ENCODE results near the gene SIX5.
"Not testable (repeated sequence)": the region's sequence is repeated elsewhere in the genome, so short reads cannot be mapped to it uniquely, and the experiment has no call there.

The SIX5 gene

GRCh38 chr19:45733160-45733810 is 35.8 kb downstream of the SIX5 start, which contains the start of gene MEIOSIN:
MEIOSIN (plus strand) TSS chr19:45733439; CDS start chr19:45735377, 1,938 bp downstream.
- Histone ChIP-seq H4K20me1 (ENCODE audit: insufficient read depth, low read length) (no peaks in the 10 kb centered on the region), H3K4me1 (ENCODE audit: low read length) (peaks cover 6% of the 10 kb centered on the region), H2AFZ (ENCODE audit: low read depth, low read length) (no peak within 1 kb of the TSS), H3K27me3 (ENCODE audit: low read depth, low read length) (no peaks in the 10 kb centered on the region), H3K79me2 (ENCODE audit: low read length) (peaks cover 24% of the 10 kb centered on the region), H3K4me2 (ENCODE audit: low read length) (no peak within 1 kb of the TSS), H3K27ac (ENCODE audit: low read length) (no peak within 1 kb of the TSS), H3K36me3 (replicated peaks; ENCODE audit: low read depth, low read length) (no peaks in the 10 kb centered on the region), H3K9ac (ENCODE audit: low read length) (no peak within 1 kb of the TSS), H3K9me3 (ENCODE audit: insufficient read depth, low read length) (no peaks in the 10 kb centered on the region), H3K4me3 (ENCODE audit: low read length) (no peak within 1 kb of the TSS)
- TF ChIP-seq EZH2phosphoT487 (IDR thresholded peaks at IDR 0.05; ENCODE audit: low read depth) (no peak), CTCF (IDR thresholded peaks at IDR 0.05; ENCODE audit: low read depth, low read length) (no peak)

DNA sequence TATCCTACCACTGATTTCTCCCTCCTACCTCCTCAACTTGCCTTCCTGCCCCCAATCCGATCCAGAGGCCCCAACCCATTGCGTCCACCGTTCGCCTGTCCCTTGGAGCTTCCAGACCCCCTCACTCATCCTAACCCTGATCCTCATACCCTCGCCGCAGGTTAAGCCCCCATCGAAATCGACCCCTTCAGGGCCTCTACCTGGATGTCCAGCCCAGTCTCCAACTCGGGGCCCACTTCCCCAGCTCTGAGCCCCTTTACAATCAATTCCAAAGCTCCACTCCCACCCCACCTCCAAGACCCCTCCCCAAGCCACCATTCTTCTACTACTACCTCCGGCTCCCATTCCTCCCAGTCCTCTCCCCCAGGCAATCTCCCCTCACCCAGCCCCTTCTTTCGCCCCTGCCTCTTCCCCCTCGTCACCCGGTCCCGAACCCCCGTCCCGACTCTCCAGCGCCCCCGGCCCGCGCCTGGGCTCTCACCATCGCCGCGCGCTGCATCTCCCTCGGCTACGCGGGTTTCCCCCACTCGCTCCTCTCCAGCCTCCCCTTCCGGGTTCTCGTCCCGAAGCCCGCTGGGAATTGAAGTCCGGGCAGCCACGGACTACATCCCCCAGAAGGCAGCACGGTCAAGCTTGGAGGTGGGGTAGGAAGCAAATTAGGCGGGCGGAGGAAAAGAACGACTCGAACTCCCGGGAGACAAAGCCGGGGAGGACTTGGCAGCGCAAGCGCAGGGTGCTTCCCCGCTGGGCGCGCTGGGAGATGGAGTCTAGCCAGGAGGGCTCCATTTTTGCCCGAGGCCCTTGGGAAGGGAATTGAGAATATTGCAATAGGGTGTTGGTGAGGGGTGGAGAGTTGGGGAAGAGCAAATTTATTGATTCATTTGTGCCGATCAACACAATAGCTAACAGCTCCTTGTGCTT is 38.4 kb downstream of the SIX5 start, which contains the start of gene FBXO46:
Gene FBXO46, minus strand, starts transcription at position 529 of the 921 bp plus-strand sequence. CDS start 17,401 bp downstream, outside the sequence.
- Histone ChIP-seq H3K9ac (ENCODE audit: low read length) (peak within 1 kb of the TSS; percentile 97), H4K20me1 (ENCODE audit: insufficient read depth, low read length) (0 out of 2 replicates have a peak, but pooled peaks cover 7% of the 10 kb centered on the region), H2AFZ (ENCODE audit: low read depth, low read length) (peak within 1 kb of the TSS; percentile 22), H3K79me2 (ENCODE audit: low read length) (peaks cover 51% of the 10 kb centered on the region), H3K4me1 (ENCODE audit: low read length) (peaks cover 6% of the 10 kb centered on the region), H3K36me3 (replicated peaks; ENCODE audit: low read depth, low read length) (no peaks in the 10 kb centered on the region), H3K9me3 (ENCODE audit: insufficient read depth, low read length) (no peaks in the 10 kb centered on the region), H3K4me3 (ENCODE audit: low read length) (peak within 1 kb of the TSS; percentile 89), H3K27me3 (ENCODE audit: low read depth, low read length) (no peaks in the 10 kb centered on the region), H3K27ac (ENCODE audit: low read length) (peak within 1 kb of the TSS; percentile 55), H3K4me2 (ENCODE audit: low read length) (peak within 1 kb of the TSS; percentile 81)
- TF ChIP-seq CTCF (IDR thresholded peaks at IDR 0.05; ENCODE audit: low read depth, low read length) = peak; percentile 55
- TF ChIP-seq EZH2phosphoT487 (IDR thresholded peaks at IDR 0.05; ENCODE audit: low read depth) = no peak

DNA sequence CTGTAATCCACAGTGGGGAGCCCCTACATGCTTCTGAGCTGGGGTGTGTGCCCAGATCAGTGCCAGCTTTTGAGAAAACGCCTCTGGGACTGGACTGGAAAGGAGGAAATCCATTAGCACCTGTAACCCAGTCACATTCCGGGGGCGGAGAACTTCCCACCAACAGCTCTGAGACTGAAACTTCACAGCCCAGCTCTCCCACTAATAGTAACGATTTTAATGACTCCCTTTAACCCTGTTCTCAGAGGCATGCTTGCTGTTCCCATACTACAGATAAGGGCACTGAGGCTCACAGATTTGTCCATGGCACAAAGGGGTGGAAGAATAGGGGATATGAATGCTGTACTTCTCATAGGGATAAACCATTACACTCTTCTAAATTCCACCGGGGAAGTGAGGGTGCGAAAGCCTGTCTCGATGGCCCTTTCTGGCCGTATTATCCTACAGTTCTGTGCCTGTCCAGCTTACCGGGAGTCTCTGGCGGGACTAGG is 39.2 kb downstream of the SIX5 start:
- H3K4me2 ChIP-seq (ENCODE audit: low read length) = peak overlapping the region; percentile 81
- 0 out of 2 replicates have a peak, but pooled peaks cover 7% of the 10 kb centered on the region for H4K20me1 ChIP-seq (ENCODE audit: insufficient read depth, low read length)
- no peaks in the 10 kb centered on the region for H3K27me3 ChIP-seq (ENCODE audit: low read depth, low read length)
- H3K9ac ChIP-seq (ENCODE audit: low read length) = peak overlapping the region; percentile 97
- H3K36me3 ChIP-seq (replicated peaks; ENCODE audit: low read depth, low read length) = no peaks in the 10 kb centered on the region
- no peak for TF ChIP-seq CTCF (IDR thresholded peaks at IDR 0.05; ENCODE audit: low read depth, low read length)
- no peak for TF ChIP-seq EZH2phosphoT487 (IDR thresholded peaks at IDR 0.05; ENCODE audit: low read depth)
- no peak overlapping the region for H2AFZ ChIP-seq (ENCODE audit: low read depth, low read length)
- peak overlapping the region; percentile 89 for H3K4me3 ChIP-seq (ENCODE audit: low read length)
- H3K9me3 ChIP-seq (ENCODE audit: insufficient read depth, low read length) = no peaks in the 10 kb centered on the region
- peaks cover 59% of the 10 kb centered on the region for H3K79me2 ChIP-seq (ENCODE audit: low read length)
- H3K4me1 ChIP-seq (ENCODE audit: low read length) = peaks cover 6% of the 10 kb centered on the region
- H3K27ac ChIP-seq (ENCODE audit: low read length) = peak overlapping the region; percentile 55; the same call in 1 of the 2 replicates

DNA sequence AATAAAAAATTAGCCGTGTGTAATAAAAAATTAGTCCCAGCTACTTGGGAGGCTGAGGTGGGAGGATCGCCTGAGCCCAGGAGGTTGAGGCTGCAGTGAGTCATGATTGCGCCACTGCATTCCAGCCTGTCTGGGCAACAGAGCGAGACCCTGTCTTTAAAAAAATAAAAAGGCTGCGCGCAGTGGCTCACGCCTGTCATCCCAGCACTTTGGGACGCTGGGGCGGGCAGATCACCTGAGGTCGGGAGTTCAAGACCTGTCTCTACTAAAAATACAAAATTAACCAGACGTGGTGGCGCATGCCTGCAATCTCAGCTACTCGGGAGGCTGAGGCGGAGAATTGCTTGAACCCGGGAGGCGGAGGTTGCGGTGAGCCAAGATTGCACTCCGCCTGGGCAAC is 40.4 kb downstream of the SIX5 start:
- H3K27ac ChIP-seq (ENCODE audit: low read length); H3K9me3 ChIP-seq (ENCODE audit: insufficient read depth, low read length); H3K4me3 ChIP-seq (ENCODE audit: low read length); H3K4me1 ChIP-seq (ENCODE audit: low read length); H3K36me3 ChIP-seq (replicated peaks; ENCODE audit: low read depth, low read length); H3K4me2 ChIP-seq (ENCODE audit: low read length); H3K27me3 ChIP-seq (ENCODE audit: low read depth, low read length); H3K9ac ChIP-seq (ENCODE audit: low read length); H2AFZ ChIP-seq (ENCODE audit: low read depth, low read length): not testable (repeated sequence)
- Histone ChIP-seq H3K79me2 (ENCODE audit: low read length) (peaks cover 70% of the 10 kb centered on the region), H4K20me1 (ENCODE audit: insufficient read depth, low read length) (peaks cover 11% of the 10 kb centered on the region; the same call in 1 of the 2 replicates)

DNA sequence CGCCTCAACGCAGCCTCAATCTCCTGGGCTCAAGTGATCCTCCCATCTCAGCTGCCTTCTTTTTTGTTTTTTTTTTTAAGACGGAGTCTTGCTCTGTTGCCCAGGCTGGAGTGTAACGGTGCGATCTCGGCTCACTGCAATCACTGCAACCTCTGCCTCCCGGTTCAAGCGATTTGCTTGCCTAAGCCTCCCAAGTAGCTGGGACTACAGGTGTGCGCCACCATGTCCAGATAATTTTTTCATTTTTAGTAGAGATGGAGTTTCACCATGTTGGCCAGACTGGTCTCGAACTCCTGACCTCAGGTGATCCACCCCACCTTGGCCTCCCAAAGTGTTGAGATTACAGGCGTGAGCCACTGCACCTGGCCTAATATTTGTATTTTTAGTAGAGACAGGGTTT is 49.0 kb downstream of the SIX5 start:
- not testable (repeated sequence) for H3K9ac ChIP-seq (ENCODE audit: low read length)

More for the DNA sequence above, 49.0 kb downstream of the SIX5 start:
- H2AFZ ChIP-seq (ENCODE audit: low read depth, low read length); H3K9me3 ChIP-seq (ENCODE audit: insufficient read depth, low read length); H3K4me2 ChIP-seq (ENCODE audit: low read length); H4K20me1 ChIP-seq (ENCODE audit: insufficient read depth, low read length); H3K27me3 ChIP-seq (ENCODE audit: low read depth, low read length); H3K27ac ChIP-seq (ENCODE audit: low read length); H3K4me3 ChIP-seq (ENCODE audit: low read length): not testable (repeated sequence)
- H3K4me1 ChIP-seq (ENCODE audit: low read length) = peaks cover 17% of the 10 kb centered on the region
- H3K79me2 ChIP-seq (ENCODE audit: low read length) = peaks cover 67% of the 10 kb centered on the region
- H3K36me3 ChIP-seq (replicated peaks; ENCODE audit: low read depth, low read length) = peaks cover 27% of the 10 kb centered on the region

All from OCI-LY3 (cell line).